Measurements from ENCODE around the gene OR8D2.
"Not testable (repeated sequence)": the region's sequence is repeated elsewhere in the genome, so short reads cannot be mapped to it uniquely, and the experiment has no call there.

OR8D2 gene

GRCh38 chr11:124307093-124307492 is 12.9 kb downstream of the OR8D2 start:
- no peak for ATAC-seq
- Mint-ChIP-seq H3K27me3 (peaks cover 7% of the 10 kb centered on the region), H3K9me3 (no peaks in the 10 kb centered on the region), H3K4me1 (no peaks in the 10 kb centered on the region), H3K4me3 (no peak overlapping the region), H3K27ac (no peak overlapping the region)
- DNase-seq, result no peak

DNA sequence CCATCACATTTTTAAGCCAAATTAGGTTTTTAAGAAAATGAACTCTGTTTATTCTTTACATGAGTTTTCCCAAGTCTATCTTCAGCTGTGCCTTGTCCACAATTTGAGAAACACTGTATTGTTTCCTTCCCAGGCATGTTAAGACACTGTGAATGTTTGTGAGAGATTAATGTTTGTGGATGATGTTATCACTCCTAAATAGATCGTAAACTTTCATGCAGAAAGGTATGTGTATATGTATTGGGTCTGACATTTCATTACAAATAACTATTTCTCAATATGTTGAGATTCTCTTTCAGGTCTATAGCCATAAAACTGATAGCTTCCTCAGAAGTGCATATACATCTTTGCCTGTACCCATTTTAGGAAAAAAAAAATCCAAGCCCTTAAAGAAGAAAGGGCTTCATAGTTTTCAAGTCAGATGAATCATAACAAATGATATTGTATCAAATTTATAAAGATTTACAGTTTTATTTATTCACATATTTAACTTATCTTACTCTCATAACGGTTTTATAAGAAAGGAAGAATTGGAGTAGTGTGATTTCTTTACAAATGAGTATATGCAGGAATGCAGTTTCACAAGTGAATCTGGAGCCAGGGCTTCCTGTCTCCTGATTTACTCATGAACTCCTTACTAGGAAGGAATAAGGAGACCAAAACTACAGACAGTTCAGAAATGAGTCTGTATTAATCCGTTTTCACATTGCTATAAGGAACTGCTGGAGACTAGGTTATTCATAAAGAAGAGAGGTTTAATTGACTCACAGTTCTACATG is 17.5 kb downstream of the OR8D2 start:
- Mint-ChIP-seq H3K27me3 (peaks cover 7% of the 10 kb centered on the region), H3K9me3 (no peaks in the 10 kb centered on the region), H3K4me3 (no peak overlapping the region), H3K27ac (no peak overlapping the region), H3K4me1 (no peaks in the 10 kb centered on the region)
- ATAC-seq, result no peak
- DNase-seq, result no peak

- ATAC-seq (no peak), DNase-seq (no peak)
- no peaks in the 10 kb centered on the region for H3K4me1 Mint-ChIP-seq
- peaks cover 2% of the 10 kb centered on the region for H3K27me3 Mint-ChIP-seq
- H3K4me3 Mint-ChIP-seq, result no peak overlapping the region
- H3K9me3 Mint-ChIP-seq, result no peaks in the 10 kb centered on the region
- no peak overlapping the region for H3K27ac Mint-ChIP-seq
Observed at GRCh38 chr11:124301548-124301947, 18.4 kb downstream of the OR8D2 start.

GRCh38 chr11:124297921-124298320 is 22.1 kb downstream of the OR8D2 start:
- no peak for DNase-seq
- no peak overlapping the region for H3K27ac Mint-ChIP-seq
- H3K27me3 Mint-ChIP-seq, result no peaks in the 10 kb centered on the region
- no peaks in the 10 kb centered on the region for H3K4me1 Mint-ChIP-seq
- H3K4me3 Mint-ChIP-seq, result no peak overlapping the region
- ATAC-seq, result no peak
- no peaks in the 10 kb centered on the region for H3K9me3 Mint-ChIP-seq

DNA sequence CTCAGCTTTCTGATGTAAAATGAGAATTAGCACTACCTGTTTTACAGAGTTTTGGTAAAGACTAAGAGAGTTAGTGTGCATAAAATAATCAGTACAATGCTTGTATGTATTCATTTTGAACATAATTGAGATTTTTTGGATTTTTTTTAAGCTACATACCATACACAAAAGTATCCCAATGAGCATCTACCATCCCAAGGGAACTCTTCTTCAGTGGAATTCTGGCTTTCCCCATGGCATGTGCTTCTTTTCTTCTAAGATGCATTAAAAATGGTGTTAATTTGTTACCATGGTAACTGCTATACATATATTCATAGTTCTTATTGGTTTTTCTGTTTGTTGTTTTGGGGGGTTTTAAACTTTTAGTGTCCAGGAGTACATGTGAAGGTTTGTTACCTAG is 24.0 kb downstream of the OR8D2 start:
- H3K9me3 Mint-ChIP-seq, result peaks cover 0 to 7% of the 10 kb centered on the region in 2 donors
- no peak overlapping the region for H3K4me3 Mint-ChIP-seq
- no peak overlapping the region for H3K27ac Mint-ChIP-seq
- H3K4me1 Mint-ChIP-seq, result no peaks in the 10 kb centered on the region
- no peak for ATAC-seq
- no peak for DNase-seq
- no peaks in the 10 kb centered on the region for H3K27me3 Mint-ChIP-seq

GRCh38 chr11:124294687-124295086 is 25.3 kb downstream of the OR8D2 start:
- Mint-ChIP-seq H3K27ac (no peak overlapping the region), H3K4me3 (no peak overlapping the region), H3K9me3 (peaks cover 0 to 7% of the 10 kb centered on the region in 2 donors), H3K27me3 (no peaks in the 10 kb centered on the region), H3K4me1 (no peaks in the 10 kb centered on the region)
- DNase-seq, result no peak
- no peak for ATAC-seq

DNA sequence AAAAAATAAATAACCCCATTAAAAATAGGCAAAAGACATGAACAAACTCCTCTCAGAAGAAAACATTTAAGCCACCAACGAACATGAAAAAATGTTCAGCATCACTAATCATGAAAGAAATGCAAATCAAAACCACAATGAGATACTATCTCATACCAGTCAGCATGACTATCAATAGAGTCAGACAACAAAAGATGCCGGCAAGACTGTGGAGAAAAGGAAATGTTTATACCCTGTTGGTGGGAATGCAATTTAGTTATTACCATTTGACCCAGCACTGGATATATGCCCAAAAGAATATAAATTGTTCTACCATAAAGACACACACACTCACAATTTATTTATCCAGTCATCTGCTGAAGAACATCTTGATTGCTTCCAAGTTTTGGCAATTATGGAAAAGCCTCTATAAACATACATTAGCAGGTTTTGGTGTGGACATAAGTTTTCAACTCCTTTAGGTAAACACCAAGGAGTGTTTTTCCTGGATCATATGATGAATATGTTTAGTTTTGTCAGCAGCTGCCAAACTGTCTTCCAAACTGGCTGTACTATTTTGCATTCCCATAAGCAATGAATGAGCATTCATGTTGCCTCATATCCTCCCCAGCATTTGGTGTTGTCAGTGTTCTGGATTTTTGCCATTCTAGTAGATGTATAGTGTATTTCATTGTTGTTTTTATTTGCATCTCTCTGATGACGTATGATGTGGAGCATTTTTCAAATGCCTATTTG is 34.2 kb downstream of the OR8D2 start:
- H3K27ac Mint-ChIP-seq, result no peak overlapping the region
- no peaks in the 10 kb centered on the region for H3K27me3 Mint-ChIP-seq
- ATAC-seq (no peak), DNase-seq (no peak)
- H3K4me3 Mint-ChIP-seq, result no peak overlapping the region
- H3K9me3 Mint-ChIP-seq, result peaks cover 3 to 34% of the 10 kb centered on the region in 2 donors
- no peaks in the 10 kb centered on the region for H3K4me1 Mint-ChIP-seq

GRCh38 chr11:124278261-124278660 is 41.7 kb downstream of the OR8D2 start:
- Mint-ChIP-seq H3K27ac (no peak overlapping the region), H3K4me3 (no peak overlapping the region), H3K4me1 (no peaks in the 10 kb centered on the region), H3K9me3 (peaks cover 0 to 30% of the 10 kb centered on the region in 2 donors), H3K27me3 (peaks cover 10% of the 10 kb centered on the region)
- DNase-seq (no peak), ATAC-seq (no peak)

DNA sequence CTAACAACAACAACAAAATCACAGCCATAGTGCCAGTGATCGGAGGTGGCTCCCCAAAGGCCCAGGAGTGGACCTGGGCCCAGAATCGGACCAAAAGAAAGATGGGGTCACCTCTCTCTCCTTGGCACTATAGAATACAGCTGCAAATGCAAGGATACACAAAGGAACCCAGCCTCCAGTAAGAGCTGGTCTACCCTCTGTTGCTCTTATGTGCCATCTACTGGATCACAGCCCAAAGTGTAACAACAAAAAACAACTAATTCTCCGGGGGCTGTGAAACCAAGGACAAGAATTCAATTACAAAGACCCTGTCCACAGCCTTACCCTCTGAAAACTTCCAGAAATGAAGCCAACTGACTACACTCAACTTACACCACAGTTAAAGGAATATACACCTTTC is 42.2 kb downstream of the OR8D2 start:
- Mint-ChIP-seq H3K4me3 (no peak overlapping the region), H3K9me3 (peaks cover 0 to 26% of the 10 kb centered on the region in 2 donors), H3K4me1 (no peaks in the 10 kb centered on the region), H3K27me3 (peaks cover 10% of the 10 kb centered on the region), H3K27ac (no peak overlapping the region)
- DNase-seq (no peak), ATAC-seq (no peak)

DNA sequence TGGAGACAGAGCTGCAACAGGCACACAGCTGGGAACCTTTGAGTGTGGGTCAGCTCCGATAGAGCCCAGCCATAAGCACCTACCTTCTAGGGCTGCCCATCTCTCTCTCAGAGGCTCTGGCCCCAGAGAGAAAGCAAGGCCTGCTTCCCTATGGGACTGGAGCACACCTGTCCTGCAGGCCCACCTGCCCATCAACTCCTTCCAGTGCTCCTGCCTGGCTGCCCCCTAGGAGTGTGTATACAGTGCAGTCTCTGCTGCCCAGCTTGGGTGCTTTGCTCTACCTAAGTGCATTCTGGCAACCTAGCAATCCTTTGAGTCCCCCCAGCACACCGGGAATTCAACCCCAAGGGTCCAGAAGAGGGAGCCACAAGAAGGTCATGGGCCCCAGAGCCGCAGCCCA is 42.8 kb downstream of the OR8D2 start:
- peaks cover 10% of the 10 kb centered on the region for H3K27me3 Mint-ChIP-seq
- ATAC-seq (peak; percentile 33), DNase-seq (no peak)
- no peaks in the 10 kb centered on the region for H3K4me1 Mint-ChIP-seq
- no peak overlapping the region for H3K27ac Mint-ChIP-seq
- no peak overlapping the region for H3K4me3 Mint-ChIP-seq
- H3K9me3 Mint-ChIP-seq, result peaks cover 0 to 26% of the 10 kb centered on the region in 2 donors

GRCh38 chr11:124276081-124276480 is 43.9 kb downstream of the OR8D2 start:
- H3K27me3 Mint-ChIP-seq, result peaks cover 10% of the 10 kb centered on the region
- ATAC-seq (peak; percentile 67), DNase-seq (no peak)
- no peak overlapping the region for H3K4me3 Mint-ChIP-seq
- peaks cover 0 to 18% of the 10 kb centered on the region in 2 donors for H3K9me3 Mint-ChIP-seq
- H3K4me1 Mint-ChIP-seq, result no peaks in the 10 kb centered on the region
- no peak overlapping the region for H3K27ac Mint-ChIP-seq

DNA sequence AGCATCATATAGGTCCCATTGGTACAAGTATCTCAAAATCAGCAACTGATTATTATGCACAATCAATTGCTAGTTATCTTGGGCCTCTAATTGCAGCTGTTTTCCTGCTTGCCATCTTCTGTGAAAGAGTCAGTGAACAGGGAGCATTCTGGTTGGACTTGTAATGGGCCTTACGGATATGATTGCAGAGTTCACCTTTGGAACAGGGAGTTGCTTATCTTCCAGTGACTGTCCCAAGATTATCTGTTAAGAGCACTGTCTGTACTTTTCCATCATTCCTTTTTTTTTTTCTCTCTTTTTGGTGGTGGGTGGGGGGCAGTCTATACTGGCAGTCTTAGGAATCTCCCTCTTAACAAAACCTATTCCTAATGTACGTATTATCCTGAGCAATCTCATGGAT is 46.0 kb downstream of the OR8D2 start:
- Mint-ChIP-seq H3K4me1 (no peaks in the 10 kb centered on the region), H3K9me3 (no peaks in the 10 kb centered on the region), H3K27ac (no peak overlapping the region), H3K4me3 (no peak overlapping the region), H3K27me3 (peaks cover 10% of the 10 kb centered on the region)
- ATAC-seq (no peak), DNase-seq (no peak)

- not testable (repeated sequence) for H3K9me3 Mint-ChIP-seq, DNase-seq, H3K4me1 Mint-ChIP-seq, ATAC-seq, H3K27ac Mint-ChIP-seq, H3K4me3 Mint-ChIP-seq, H3K27me3 Mint-ChIP-seq
Observed at GRCh38 chr11:124270886-124271285, 49.1 kb downstream of the OR8D2 start.
